ENCODE results near the gene RACGAP1. TPM values are rescaled to one million over a fixed set of nuclear protein-coding genes. Genes with fewer than 3 reads are reported as not detected.
"Not testable (repeated sequence)": the region's sequence is repeated elsewhere in the genome, so short reads cannot be mapped to it uniquely, and the experiment has no call there.

RACGAP1 gene
- polyA plus RNA-seq, 1 donor from 2014 or later = 18.3 TPM

GRCh38 chr12:50032854-50033581, 7.7 kb upstream of the RACGAP1 start:
- Histone ChIP-seq H3K79me2 (replicated peaks; ENCODE audit: insufficient read depth, low read length) (no peaks in the 10 kb centered on the region), H3K27ac (ENCODE audit: low read length) (no peak overlapping the region), H3K9me2 (ENCODE audit: insufficient read depth, low read length) (no peaks in the 10 kb centered on the region), H3K4me3 (ENCODE audit: low read length) (no peak overlapping the region), H4K20me1 (ENCODE audit: insufficient read depth) (no peaks in the 10 kb centered on the region), H3K9ac (ENCODE audit: low read length) (no peak overlapping the region), H3K27me3 (ENCODE audit: insufficient read depth, low read depth, low read length) (no peaks in the 10 kb centered on the region), H3K4me2 (ENCODE audit: low read length) (no peak overlapping the region), H3K36me3 (ENCODE audit: insufficient read depth, low read length) (no peaks in the 10 kb centered on the region), H3K9me3 (ENCODE audit: low read length) (no peaks in the 10 kb centered on the region), H2AFZ (ENCODE audit: low read depth, low read length) (no peak overlapping the region), H3F3A (ENCODE audit: insufficient read depth, low read length, poor library complexity, severe bottlenecking) (no peaks in the 10 kb centered on the region)
- no peak for TF ChIP-seq RAD21 (conservative IDR thresholded peaks at IDR 0.05)

DNA sequence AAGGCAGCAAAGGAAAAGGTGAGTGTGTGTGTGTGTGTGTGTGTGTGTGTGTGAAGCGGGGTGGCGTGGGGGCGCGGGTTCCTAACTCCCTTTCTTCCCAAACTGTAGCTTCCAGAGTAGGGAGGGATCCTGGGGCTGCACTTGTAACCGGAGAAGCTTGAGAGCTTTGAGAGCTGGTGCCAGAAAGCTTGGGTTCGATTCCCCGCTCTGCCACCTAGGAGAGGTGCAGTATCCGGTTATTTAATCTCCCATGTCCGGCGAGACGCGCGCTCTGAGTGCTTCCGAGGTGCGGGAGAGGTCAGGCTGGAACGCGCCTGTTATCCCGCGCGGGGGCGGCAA, 7.2 kb upstream of the RACGAP1 start:
- no peak overlapping the region for H2AFZ ChIP-seq (ENCODE audit: low read depth, low read length)
- H3K27ac ChIP-seq (ENCODE audit: low read length) = no peak overlapping the region
- no peak overlapping the region for H3K9ac ChIP-seq (ENCODE audit: low read length)
- H3K79me2 ChIP-seq (replicated peaks; ENCODE audit: insufficient read depth, low read length) = no peaks in the 10 kb centered on the region
- no peak overlapping the region for H3K4me3 ChIP-seq (ENCODE audit: low read length)
- no peak overlapping the region for H3K4me2 ChIP-seq (ENCODE audit: low read length)
- no peak for TF ChIP-seq MXI1 (conservative IDR thresholded peaks at IDR 0.05; ENCODE audit: poor library complexity, severe bottlenecking)
- TF ChIP-seq POLR2AphosphoS5 (IDR thresholded peaks at IDR 0.05) = no peak
- no peaks in the 10 kb centered on the region for H3K36me3 ChIP-seq (ENCODE audit: insufficient read depth, low read length)
- H3F3A ChIP-seq (ENCODE audit: insufficient read depth, low read length, poor library complexity, severe bottlenecking) = no peaks in the 10 kb centered on the region
- no peaks in the 10 kb centered on the region for H4K20me1 ChIP-seq (ENCODE audit: insufficient read depth)
- H3K27me3 ChIP-seq (ENCODE audit: insufficient read depth, low read depth, low read length) = no peaks in the 10 kb centered on the region
- H3K9me3 ChIP-seq (ENCODE audit: low read length) = no peaks in the 10 kb centered on the region
- H3K9me2 ChIP-seq (ENCODE audit: insufficient read depth, low read length) = no peaks in the 10 kb centered on the region

DNA sequence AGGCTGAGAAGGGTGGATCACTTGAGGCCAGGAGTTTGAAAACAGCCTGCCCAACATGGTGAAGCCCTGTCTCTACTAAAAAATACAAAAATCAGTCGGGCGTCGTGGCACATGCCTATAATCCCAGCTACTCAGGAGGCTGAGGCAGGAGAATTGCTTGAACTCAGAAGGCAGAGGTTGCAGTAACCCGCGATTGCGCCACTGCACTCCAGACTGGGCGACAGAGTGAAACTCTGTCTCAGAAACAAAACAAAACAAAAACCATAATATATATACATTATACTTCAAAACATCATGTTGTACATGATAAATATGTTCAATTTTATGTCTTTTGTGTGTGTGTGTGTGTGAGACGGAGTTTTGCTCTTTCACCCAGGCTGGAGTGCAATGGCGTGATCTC, 5.2 kb upstream of the RACGAP1 start:
- H3F3A ChIP-seq (ENCODE audit: insufficient read depth, low read length, poor library complexity, severe bottlenecking); H2AFZ ChIP-seq (ENCODE audit: low read depth, low read length); H3K9ac ChIP-seq (ENCODE audit: low read length); H3K79me2 ChIP-seq (replicated peaks; ENCODE audit: insufficient read depth, low read length); H3K9me2 ChIP-seq (ENCODE audit: insufficient read depth, low read length); H3K9me3 ChIP-seq (ENCODE audit: low read length); H3K4me2 ChIP-seq (ENCODE audit: low read length); H3K27ac ChIP-seq (ENCODE audit: low read length); H3K36me3 ChIP-seq (ENCODE audit: insufficient read depth, low read length); H4K20me1 ChIP-seq (ENCODE audit: insufficient read depth); H3K27me3 ChIP-seq (ENCODE audit: insufficient read depth, low read depth, low read length); H3K4me3 ChIP-seq (ENCODE audit: low read length): not testable (repeated sequence)

DNA sequence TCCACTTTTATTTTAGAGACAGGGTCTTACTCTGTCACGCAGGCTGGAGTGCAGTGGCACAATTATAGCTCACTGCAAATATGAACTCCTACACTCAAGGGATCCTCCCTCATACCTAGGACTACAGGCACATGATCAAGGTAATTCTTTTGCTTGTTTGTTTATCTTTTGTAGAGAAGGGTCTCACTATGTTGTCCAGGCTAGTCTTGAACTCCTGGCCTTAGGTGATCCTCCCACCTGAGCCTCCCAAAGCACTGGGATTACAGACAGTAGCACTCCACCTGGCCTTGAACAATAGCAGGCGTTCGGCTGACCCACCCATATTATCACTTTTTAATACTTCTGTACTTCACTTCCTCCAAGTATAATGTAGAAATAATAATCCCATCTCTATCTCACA, 1.4 kb upstream of the RACGAP1 start:
- H3K79me2 ChIP-seq (replicated peaks; ENCODE audit: insufficient read depth, low read length) = peaks cover 29% of the 10 kb centered on the region
- H3K27me3 ChIP-seq (ENCODE audit: insufficient read depth, low read depth, low read length) = no peaks in the 10 kb centered on the region
- no peaks in the 10 kb centered on the region for H4K20me1 ChIP-seq (ENCODE audit: insufficient read depth)
- H3K4me2 ChIP-seq (ENCODE audit: low read length) = no peak overlapping the region
- no peak overlapping the region for H3K9ac ChIP-seq (ENCODE audit: low read length)
- no peak for TF ChIP-seq POLR2AphosphoS5 (IDR thresholded peaks at IDR 0.05)
- TF ChIP-seq EP300 (conservative IDR thresholded peaks at IDR 0.05; ENCODE audit: poor library complexity, severe bottlenecking) = no peak
- TF ChIP-seq SMC3 (conservative IDR thresholded peaks at IDR 0.05; ENCODE audit: poor library complexity) = no peak
- no peak for TF ChIP-seq EZH2 (IDR thresholded peaks at IDR 0.05; ENCODE audit: borderline replicate concordance, insufficient read depth, low read length, poor library complexity, severe bottlenecking)
- H3K4me3 ChIP-seq (ENCODE audit: low read length) = no peak overlapping the region
- no peak overlapping the region for H2AFZ ChIP-seq (ENCODE audit: low read depth, low read length)
- H3K9me3 ChIP-seq (ENCODE audit: low read length) = no peaks in the 10 kb centered on the region
- peaks cover 4% of the 10 kb centered on the region for H3F3A ChIP-seq (ENCODE audit: insufficient read depth, low read length, poor library complexity, severe bottlenecking)
- H3K36me3 ChIP-seq (ENCODE audit: insufficient read depth, low read length) = no peaks in the 10 kb centered on the region
- no peaks in the 10 kb centered on the region for H3K9me2 ChIP-seq (ENCODE audit: insufficient read depth, low read length)
- no peak overlapping the region for H3K27ac ChIP-seq (ENCODE audit: low read length)

All from neural cell (in vitro differentiated cells).